ENCODE results near the gene MAT2B.
"Not testable (repeated sequence)": the region's sequence is repeated elsewhere in the genome, so short reads cannot be mapped to it uniquely, and the experiment has no call there.

Gene MAT2B

GRCh38 chr5:163532171-163533084, 27.0 kb downstream of the MAT2B start:
- DNase-seq (ENCODE audit: low read depth in 2 of 2): no peak
- no peak overlapping the region for H3K4me3 ChIP-seq (replicated peaks in 1 of 2; ENCODE audit: low read depth in 2 of 2, low read length in 2 of 2)
- TF ChIP-seq CTCF (IDR thresholded peaks at IDR 0.05; ENCODE audit: low read depth, low read length): no peak

GRCh38 chr5:163533223-163533622, 27.8 kb downstream of the MAT2B start:
- no peak overlapping the region for H3K4me3 ChIP-seq (replicated peaks in 1 of 2; ENCODE audit: low read depth in 2 of 2, low read length in 2 of 2)
- TF ChIP-seq CTCF (IDR thresholded peaks at IDR 0.05; ENCODE audit: low read depth, low read length): no peak
- no peak for DNase-seq (ENCODE audit: low read depth in 2 of 2)

GRCh38 chr5:163534492-163535094, 29.2 kb downstream of the MAT2B start:
- TF ChIP-seq CTCF (IDR thresholded peaks at IDR 0.05; ENCODE audit: low read depth, low read length): no peak
- no peak overlapping the region for H3K4me3 ChIP-seq (replicated peaks in 1 of 2; ENCODE audit: low read depth in 2 of 2, low read length in 2 of 2)
- no peak for DNase-seq (ENCODE audit: low read depth in 2 of 2)

- no peak for TF ChIP-seq CTCF (IDR thresholded peaks at IDR 0.05; ENCODE audit: low read depth, low read length)
- DNase-seq (ENCODE audit: low read depth in 2 of 2): no peak
- H3K4me3 ChIP-seq (replicated peaks in 1 of 2; ENCODE audit: low read depth in 2 of 2, low read length in 2 of 2): no peak overlapping the region
Observed at GRCh38 chr5:163535290-163535689, 29.9 kb downstream of the MAT2B start.

- H3K4me3 ChIP-seq (replicated peaks in 1 of 2; ENCODE audit: low read depth in 2 of 2, low read length in 2 of 2); DNase-seq (ENCODE audit: low read depth in 2 of 2): not testable (repeated sequence)
Observed at GRCh38 chr5:163536442-163536841, 31.0 kb downstream of the MAT2B start.

- H3K4me3 ChIP-seq (replicated peaks in 1 of 2; ENCODE audit: low read depth in 2 of 2, low read length in 2 of 2): no peak overlapping the region
- no peak for DNase-seq (ENCODE audit: low read depth in 2 of 2)
- no peak for TF ChIP-seq CTCF (IDR thresholded peaks at IDR 0.05; ENCODE audit: low read depth, low read length)
Observed at GRCh38 chr5:163540696-163541095, 35.3 kb downstream of the MAT2B start.

GRCh38 chr5:163542771-163543170, 37.4 kb downstream of the MAT2B start:
- no peak overlapping the region for H3K4me3 ChIP-seq (replicated peaks in 1 of 2; ENCODE audit: low read depth in 2 of 2, low read length in 2 of 2)
- TF ChIP-seq CTCF (IDR thresholded peaks at IDR 0.05; ENCODE audit: low read depth, low read length): no peak
- DNase-seq (ENCODE audit: low read depth in 2 of 2): no peak

Measured in cardiac fibroblast (primary cell).